ENCODE measurements around the gene ABCC8. TPM values are rescaled to one million over a fixed set of nuclear protein-coding genes. Genes with fewer than 3 reads are reported as not detected.

ABCC8 gene
- total and polyA plus RNA-seq, 2 donors (not counting 3 experiments of a cell fraction or from before 2014, with no cell fraction given) = not detected

- H3K9me3 ChIP-seq (replicated peaks; ENCODE audit: control insufficient read depth, insufficient read depth, low read length) = no peaks in the 10 kb centered on the region
- no peaks in the 10 kb centered on the region for H3K9me1 ChIP-seq (replicated peaks; ENCODE audit: control insufficient read depth, extremely low read depth, insufficient read depth, low read length)
- dilution Hi-C loops (cut with MboI; ENCODE audit: extremely low pct_ligation_motif_present, low sequenced_read_pairs) = no loop called here
- H3K4me1 ChIP-seq (ENCODE audit: control insufficient read depth, extremely low read depth, insufficient read depth, low read length) = no peaks in the 10 kb centered on the region
- TF ChIP-seq MAX (IDR thresholded peaks at IDR 0.05; ENCODE audit: insufficient read depth, insufficient read length) (no peak), GATA2 (IDR thresholded peaks at IDR 0.05; ENCODE audit: insufficient read depth, insufficient read length, low read depth, low read length) (no peak), POLR2AphosphoS5 (IDR thresholded peaks at IDR 0.05; ENCODE audit: insufficient read depth, low read depth, low read length) (no peak), CTCF (IDR thresholded peaks at IDR 0.05; ENCODE audit: extremely low read depth in 1 of 2, insufficient read depth in 1 of 2, low read depth in 1 of 2, low read length in 2 of 2) (no peak), JUN (IDR thresholded peaks at IDR 0.05; ENCODE audit: borderline replicate concordance, insufficient read depth, insufficient read length, low read depth) (no peak), EZH2 (IDR thresholded peaks at IDR 0.05; ENCODE audit: borderline replicate concordance, low read depth, low read length, severe bottlenecking) (no peak), FOS (IDR thresholded peaks at IDR 0.05; ENCODE audit: borderline replicate concordance, insufficient read depth, low read length) (no peak), MYC (IDR thresholded peaks at IDR 0.05; ENCODE audit: low read depth, low read length) (no peak), POLR2A (IDR thresholded peaks at IDR 0.05; ENCODE audit: low read depth, low read length) (no peak)
- DNase-seq (ENCODE audit: low read depth, low spot score) (no peak), FAIRE-seq (no peak)
- H3K27me3 ChIP-seq (ENCODE audit: control insufficient read depth in 2 of 2, insufficient read depth in 2 of 2, low read length in 2 of 2) = peaks cover 8 to 14% of the 10 kb centered on the region in 2 experiments
- intact Hi-C loops (cut with micrococcal nuclease) = no loop called here
- no TSS peak for BruUV-seq (replicated peaks)
- H3K36me3 ChIP-seq (ENCODE audit: control insufficient read depth in 2 of 2, extremely low read depth in 1 of 2, insufficient read depth in 2 of 2, low read length in 2 of 2) = no peaks in the 10 kb centered on the region
- H3K4me2 ChIP-seq (ENCODE audit: insufficient read depth, low read length) = no peak overlapping the region
- H2AFZ ChIP-seq (ENCODE audit: low read depth, low read length) = no peak overlapping the region
- H3K79me2 ChIP-seq (ENCODE audit: control insufficient read depth, insufficient read depth, low read length) = no peaks in the 10 kb centered on the region
- CTCF ChIA-PET = interaction anchor here (0.8 kb wide), 1 partner anchor 9 kb away, joined by 3 read pairs; no protein-coding TSS in a partner anchor
- POLR2A ChIA-PET = no interaction called here
- no peak overlapping the region for H3K27ac ChIP-seq (ENCODE audit: insufficient read depth, low read depth, low read length)
- H3K4me3 ChIP-seq (replicated peaks in 1 of 3; ENCODE audit: insufficient read depth in 1 of 3, low read depth in 1 of 3, low read length in 3 of 3) = no peak overlapping the region
- H3K9ac ChIP-seq (replicated peaks; ENCODE audit: extremely low read depth, insufficient read depth, low read length) = no peak overlapping the region
- H4K20me1 ChIP-seq (replicated peaks; ENCODE audit: control insufficient read depth, extremely low read depth, insufficient read depth, low read length) = no peaks in the 10 kb centered on the region
These were observed 83.8 kb downstream of the ABCC8 start for GRCh38 chr11:17392872-17393271.

All from endothelial cell of umbilical vein (primary cell).